Natural killer cell treated with Interleukin-12 subunit alpha and Interleukin-12 subunit beta and Interleukin-15 and Interleukin-18, amount 100 ng/mL, for 72 hours (primary cell): Measurements from ENCODE around the gene TGFB1I1. TPM values are rescaled to one million over a fixed set of nuclear protein-coding genes. Genes with fewer than 3 reads are reported as not detected.
"Not testable (repeated sequence)": the region's sequence is repeated elsewhere in the genome, so short reads cannot be mapped to it uniquely, and the experiment has no call there.

Experiments used
- ATAC-seq, 2 donors: fragments of 150-1000 bp; cut with Tn5 transposase in 1 of 2; sonication (Bioruptor Pico), chemical (Tn5 transposase) in 1 of 2; 2 replicates each; pipeline ENCODE4 v1.10.0; 2021
- DNase-seq: peaks from one replicate; pipeline ENCODE4 v3.0.0; 2022; ENCODE audit warnings: low spot score
- H3K27ac Mint-ChIP-seq, 2 donors: 1 replicate in 1 of 2; 2 replicates in 1 of 2; pipeline ENCODE4 v1.8.0; 2022; ENCODE audit warnings: mixed read lengths in 2 of 2, mild to moderate bottlenecking in 1 of 2, moderate library complexity in 1 of 2
- H3K27me3 Mint-ChIP-seq, 2 donors: 1 replicate in 1 of 2; 2 replicates in 1 of 2; pipeline ENCODE4 v1.8.0; 2022; ENCODE audit warnings: mixed read lengths in 2 of 2
- H3K36me3 Mint-ChIP-seq: one replicate; pipeline ENCODE4 v1.8.0; 2022; ENCODE audit warnings: mixed read lengths
- H3K4me1 Mint-ChIP-seq, 2 donors: 1 replicate in 1 of 2; 2 replicates in 1 of 2; pipeline ENCODE4 v1.8.0; 2022; ENCODE audit warnings: low read depth in 2 of 2, mixed read lengths in 2 of 2, mild to moderate bottlenecking in 1 of 2
- H3K4me3 Mint-ChIP-seq: one replicate; pipeline ENCODE4 v1.8.0; 2022; ENCODE audit warnings: mixed read lengths
- H3K9me3 Mint-ChIP-seq: 2 replicates; pipeline ENCODE4 v1.8.0; 2022; ENCODE audit warnings: mixed read lengths
- total RNA-seq, 2 donors: library from RNA; stranded (reverse); gene quantifications; one replicate each; pipeline ENCODE4 v1.2.3, GENCODE V29; 2022

Gene TGFB1I1
- total RNA-seq, 2 donors from 2014 or later = 0.55 to 0.75 TPM

DNA sequence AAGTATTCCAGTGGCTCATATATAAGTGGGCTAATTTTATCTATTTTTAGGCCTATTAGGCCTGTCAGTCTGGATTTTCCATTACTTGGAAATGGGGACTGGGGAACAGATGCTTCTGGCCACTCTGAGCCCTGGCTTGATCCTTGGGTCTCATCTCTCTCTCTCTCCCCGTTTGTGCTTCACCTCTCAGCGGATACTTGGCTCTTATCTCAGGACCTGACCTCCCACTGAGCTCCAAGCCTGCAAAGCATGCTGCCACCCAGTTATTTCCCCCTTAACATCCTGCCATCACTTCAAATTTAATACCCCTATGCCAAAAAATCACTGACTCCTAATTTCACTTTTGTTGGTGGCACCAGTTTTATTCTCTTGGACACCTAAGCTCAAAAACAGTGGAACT, 33.5 kb upstream of the TGFB1I1 start:
- H3K4me3 Mint-ChIP-seq = peak overlapping the region; percentile 28
- peaks cover 25 to 36% of the 10 kb centered on the region in 2 donors for H3K4me1 Mint-ChIP-seq
- no peak for ATAC-seq
- H3K36me3 Mint-ChIP-seq = no peaks in the 10 kb centered on the region
- no peaks in the 10 kb centered on the region for H3K9me3 Mint-ChIP-seq
- peak overlapping the region in 1 of 2 donors; percentile 1 for H3K27ac Mint-ChIP-seq
- DNase-seq = peak; percentile 38
- H3K27me3 Mint-ChIP-seq = no peaks in the 10 kb centered on the region

DNA sequence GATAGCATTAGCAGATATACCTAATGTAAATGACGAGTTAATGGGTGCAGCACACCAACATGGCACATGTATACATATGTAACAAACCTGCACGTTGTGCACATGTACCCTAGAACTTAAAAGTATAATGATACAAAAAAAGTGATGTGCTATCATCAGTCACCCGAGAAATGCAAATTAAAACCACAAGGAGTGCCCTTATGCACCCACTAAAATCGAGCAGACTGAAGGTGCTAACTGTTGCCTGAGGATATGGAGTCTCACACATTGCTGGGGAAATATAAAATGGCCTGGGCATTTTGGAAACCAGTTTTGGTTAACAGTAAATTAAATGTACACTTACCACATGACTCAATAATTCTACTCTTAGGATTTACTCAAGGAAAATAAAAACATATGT, 32.9 kb upstream of the TGFB1I1 start:
- Mint-ChIP-seq H3K4me3 (peak overlapping the region; percentile 30), H3K4me1 (peaks cover 25 to 36% of the 10 kb centered on the region in 2 donors), H3K27ac (peak overlapping the region in 1 of 2 donors; percentile 1)
- H3K9me3 Mint-ChIP-seq, H3K36me3 Mint-ChIP-seq, H3K27me3 Mint-ChIP-seq: not testable (repeated sequence)
- DNase-seq (peak; percentile 60), ATAC-seq (peak in 1 of 2 donors; percentile 51)

DNA sequence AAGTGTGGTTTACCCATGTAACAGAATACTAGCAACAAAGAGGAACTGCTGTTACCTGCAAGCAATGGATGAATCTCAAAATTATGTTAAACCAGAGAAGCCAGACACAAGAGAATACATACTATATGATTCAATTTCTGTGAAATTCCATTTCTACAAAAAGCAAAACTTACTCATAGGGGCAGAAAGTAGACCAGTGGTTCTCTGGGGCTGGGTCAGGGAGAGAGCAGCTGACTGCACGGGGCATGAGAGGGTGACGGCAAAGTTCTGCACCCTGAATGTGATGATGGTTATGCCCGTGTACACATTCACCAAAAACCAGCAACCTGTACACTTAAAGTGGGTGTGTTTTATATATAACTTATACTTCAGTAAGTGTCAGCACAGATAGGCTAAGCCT, 32.4 kb upstream of the TGFB1I1 start:
- peak overlapping the region; percentile 30 for H3K4me3 Mint-ChIP-seq
- ATAC-seq (no peak), DNase-seq (peak; percentile 22)
- H3K9me3 Mint-ChIP-seq = no peaks in the 10 kb centered on the region
- H3K27ac Mint-ChIP-seq = peak overlapping the region in 1 of 2 donors; percentile 1
- H3K4me1 Mint-ChIP-seq = peaks cover 25 to 36% of the 10 kb centered on the region in 2 donors
- H3K27me3 Mint-ChIP-seq = no peaks in the 10 kb centered on the region
- H3K36me3 Mint-ChIP-seq = no peaks in the 10 kb centered on the region

DNA sequence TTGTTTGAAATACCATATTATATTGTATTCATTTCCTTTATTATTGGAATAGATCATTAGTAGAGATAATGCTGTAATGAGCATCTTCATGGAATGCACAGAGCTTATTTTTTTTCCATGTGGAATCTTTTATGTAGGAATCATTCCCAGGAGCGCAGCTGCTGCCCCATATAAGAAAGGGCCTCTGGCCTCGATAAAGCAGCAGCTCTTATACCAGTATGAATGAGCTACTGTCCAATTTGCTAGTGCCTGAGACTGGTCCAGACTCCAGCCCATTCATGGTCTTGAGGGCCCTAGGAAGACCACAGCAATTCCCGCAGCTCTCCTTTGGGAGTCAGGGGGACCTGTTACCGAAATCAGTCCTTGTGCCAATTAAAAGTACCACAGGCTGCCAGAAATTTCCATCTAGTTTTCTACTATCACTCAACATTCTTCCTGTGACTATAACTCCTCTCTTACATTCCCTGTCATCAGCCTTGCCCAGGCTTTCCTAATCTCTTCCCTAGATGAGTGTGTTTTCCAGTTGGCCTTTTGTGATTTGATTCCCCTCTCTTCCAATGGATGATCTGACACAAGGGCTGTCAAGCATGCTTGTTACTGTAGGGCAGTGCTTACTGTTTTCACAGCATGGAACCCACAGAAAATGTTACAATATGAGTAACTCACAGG, 31.3 kb upstream of the TGFB1I1 start:
- ATAC-seq (no peak), DNase-seq (peak; percentile 13)
- no peak overlapping the region for H3K4me3 Mint-ChIP-seq
- H3K36me3 Mint-ChIP-seq = no peaks in the 10 kb centered on the region
- no peaks in the 10 kb centered on the region for H3K9me3 Mint-ChIP-seq
- no peaks in the 10 kb centered on the region for H3K27me3 Mint-ChIP-seq
- peaks cover 25 to 36% of the 10 kb centered on the region in 2 donors for H3K4me1 Mint-ChIP-seq
- H3K27ac Mint-ChIP-seq = peak overlapping the region in 1 of 2 donors; percentile 15

DNA sequence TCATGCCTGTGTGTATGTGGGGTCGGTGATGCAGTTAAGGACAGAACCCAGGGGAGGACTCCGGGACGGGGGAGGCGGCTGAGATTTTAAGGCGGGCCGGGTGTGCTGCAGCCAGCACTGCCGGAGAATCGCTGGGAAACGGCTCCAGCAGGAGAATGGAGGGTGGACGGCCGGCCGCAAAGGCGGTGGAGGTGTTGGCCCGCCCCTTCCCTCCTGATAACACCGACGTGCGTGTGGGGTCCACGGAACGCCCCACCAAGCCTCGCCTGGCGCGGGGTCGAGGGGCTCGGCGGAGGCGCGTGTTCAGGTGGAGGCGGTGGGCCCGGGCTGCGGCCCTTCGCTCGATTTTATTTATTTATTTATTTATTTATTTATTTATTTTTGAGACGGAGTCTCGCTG, 30.0 kb upstream of the TGFB1I1 start:
- Mint-ChIP-seq H3K27ac (peak overlapping the region; percentile 35 to 74), H3K36me3 (no peaks in the 10 kb centered on the region)

DNA sequence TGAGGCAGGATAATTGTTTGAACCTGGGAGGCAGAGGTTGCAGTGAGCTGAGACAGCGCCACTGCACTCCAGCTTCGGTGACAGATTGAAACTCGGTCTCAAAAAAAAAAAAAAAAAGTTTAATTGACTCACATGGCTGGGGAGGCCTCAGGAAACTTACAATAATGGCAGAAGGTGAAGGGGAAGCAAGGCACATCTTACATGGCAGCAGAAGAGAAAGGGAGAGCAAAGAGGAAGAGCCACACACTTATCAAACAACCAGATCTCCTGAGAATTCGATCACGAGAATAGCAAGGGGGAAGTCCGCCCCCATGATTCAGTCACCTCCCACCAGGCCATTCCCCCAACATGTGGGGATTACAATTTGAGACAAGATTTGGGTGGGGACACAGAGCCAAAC, 26.0 kb upstream of the TGFB1I1 start:
- H3K36me3 Mint-ChIP-seq, ATAC-seq, H3K9me3 Mint-ChIP-seq, H3K4me3 Mint-ChIP-seq, H3K27ac Mint-ChIP-seq, H3K27me3 Mint-ChIP-seq: not testable (repeated sequence)
- peak; percentile 38 for DNase-seq
- peaks cover 13 to 14% of the 10 kb centered on the region in 2 donors for H3K4me1 Mint-ChIP-seq

More for the DNA sequence above, 30.0 kb upstream of the TGFB1I1 start:
- Mint-ChIP-seq H3K4me1 (peaks cover 29 to 36% of the 10 kb centered on the region in 2 donors), H3K27me3 (no peaks in the 10 kb centered on the region), H3K4me3 (peak overlapping the region; percentile 88), H3K9me3 (no peaks in the 10 kb centered on the region)
- DNase-seq (peak; percentile 53), ATAC-seq (no peak)

DNA sequence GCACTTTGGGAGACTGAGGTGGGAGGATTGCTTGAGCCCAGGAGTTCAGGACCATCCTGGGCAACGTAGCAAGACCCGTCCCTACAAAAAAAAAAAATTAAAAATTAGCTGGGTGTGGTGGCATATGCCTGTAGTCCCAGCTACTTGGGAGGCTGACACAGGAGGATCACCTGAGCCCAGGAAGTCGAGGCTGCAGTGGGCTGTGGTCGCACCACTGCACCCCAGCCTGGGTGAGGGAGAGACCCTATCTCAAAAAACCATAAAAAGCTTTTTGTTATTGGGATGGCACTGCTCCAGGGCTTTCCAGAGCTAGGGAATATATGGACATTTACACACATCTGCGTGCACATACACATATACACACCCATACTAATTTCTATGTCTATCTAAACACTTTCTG, 20.8 kb upstream of the TGFB1I1 start:
- H3K4me3 Mint-ChIP-seq = no peak overlapping the region
- no peaks in the 10 kb centered on the region for H3K27me3 Mint-ChIP-seq
- no peak overlapping the region for H3K27ac Mint-ChIP-seq
- ATAC-seq (no peak), DNase-seq (peak; percentile 39)
- H3K36me3 Mint-ChIP-seq = no peaks in the 10 kb centered on the region
- peaks cover 18 to 26% of the 10 kb centered on the region in 2 donors for H3K4me1 Mint-ChIP-seq
- H3K9me3 Mint-ChIP-seq = no peaks in the 10 kb centered on the region

DNA sequence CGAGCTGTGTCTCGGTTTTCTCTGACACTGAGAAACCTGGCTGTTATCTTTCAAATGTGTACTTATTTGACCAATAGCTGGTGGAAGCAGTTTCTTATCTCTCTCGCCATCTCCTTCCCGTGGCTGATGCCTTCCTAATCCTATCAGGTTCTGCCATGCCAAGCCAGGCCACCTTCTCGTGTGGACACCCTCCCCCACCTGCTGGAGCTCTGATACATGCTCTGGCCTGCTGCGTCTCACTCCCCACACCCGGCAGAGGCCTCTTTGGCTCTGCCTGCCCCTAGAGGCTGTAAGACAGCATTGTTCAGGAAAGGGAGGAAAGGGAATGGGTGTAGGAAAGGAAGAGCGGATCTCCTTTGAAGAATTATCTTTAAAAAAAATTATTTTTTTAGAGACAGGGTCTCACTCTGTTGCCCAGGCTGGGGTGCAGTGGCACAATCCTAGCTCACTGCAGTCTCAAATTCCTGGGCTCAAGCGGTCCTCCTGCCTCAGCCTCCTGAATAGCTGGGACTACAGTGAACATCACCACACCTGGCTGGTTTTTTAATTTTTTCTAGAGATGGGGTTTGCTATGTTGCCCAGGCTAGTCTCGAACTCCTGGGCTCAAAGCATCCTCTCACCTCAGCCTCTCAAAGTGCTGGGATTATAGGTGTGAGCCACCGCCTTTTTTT, 20.1 kb upstream of the TGFB1I1 start:
- peaks cover 18 to 28% of the 10 kb centered on the region in 2 donors for H3K4me1 Mint-ChIP-seq
- no peaks in the 10 kb centered on the region for H3K9me3 Mint-ChIP-seq
- no peaks in the 10 kb centered on the region for H3K27me3 Mint-ChIP-seq
- peak; percentile 28 for DNase-seq
- no peak overlapping the region for H3K27ac Mint-ChIP-seq
- no peaks in the 10 kb centered on the region for H3K36me3 Mint-ChIP-seq
- no peak for ATAC-seq
- no peak overlapping the region for H3K4me3 Mint-ChIP-seq

DNA sequence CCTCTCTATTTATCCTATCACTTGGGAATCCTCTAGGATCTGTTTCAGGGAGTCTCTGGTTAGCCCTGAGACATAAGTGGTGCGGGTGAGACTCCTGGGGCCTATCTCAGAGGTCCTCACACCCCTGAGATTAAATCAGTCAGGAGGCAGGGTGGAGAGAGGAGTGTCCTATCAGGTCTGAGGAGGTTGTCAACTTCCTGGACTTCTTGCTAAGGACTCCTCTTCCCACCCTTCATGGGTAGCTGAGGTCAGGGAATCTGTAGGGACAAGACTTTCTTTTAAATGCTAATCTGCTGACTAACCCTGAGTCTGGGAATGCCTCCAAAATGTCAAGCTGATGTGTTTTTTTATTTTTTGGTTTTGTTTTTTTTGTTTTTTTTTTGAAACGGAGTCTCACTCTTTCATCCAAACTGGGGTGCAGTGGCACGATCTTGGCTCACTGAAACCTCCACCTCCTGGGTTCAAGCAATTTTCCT, 19.3 kb upstream of the TGFB1I1 start:
- H3K27ac Mint-ChIP-seq = no peak overlapping the region
- H3K9me3 Mint-ChIP-seq = no peaks in the 10 kb centered on the region
- no peak for ATAC-seq
- peaks cover 19 to 32% of the 10 kb centered on the region in 2 donors for H3K4me1 Mint-ChIP-seq
- peak; percentile 6 for DNase-seq
- no peak overlapping the region for H3K4me3 Mint-ChIP-seq
- no peaks in the 10 kb centered on the region for H3K27me3 Mint-ChIP-seq
- no peaks in the 10 kb centered on the region for H3K36me3 Mint-ChIP-seq

DNA sequence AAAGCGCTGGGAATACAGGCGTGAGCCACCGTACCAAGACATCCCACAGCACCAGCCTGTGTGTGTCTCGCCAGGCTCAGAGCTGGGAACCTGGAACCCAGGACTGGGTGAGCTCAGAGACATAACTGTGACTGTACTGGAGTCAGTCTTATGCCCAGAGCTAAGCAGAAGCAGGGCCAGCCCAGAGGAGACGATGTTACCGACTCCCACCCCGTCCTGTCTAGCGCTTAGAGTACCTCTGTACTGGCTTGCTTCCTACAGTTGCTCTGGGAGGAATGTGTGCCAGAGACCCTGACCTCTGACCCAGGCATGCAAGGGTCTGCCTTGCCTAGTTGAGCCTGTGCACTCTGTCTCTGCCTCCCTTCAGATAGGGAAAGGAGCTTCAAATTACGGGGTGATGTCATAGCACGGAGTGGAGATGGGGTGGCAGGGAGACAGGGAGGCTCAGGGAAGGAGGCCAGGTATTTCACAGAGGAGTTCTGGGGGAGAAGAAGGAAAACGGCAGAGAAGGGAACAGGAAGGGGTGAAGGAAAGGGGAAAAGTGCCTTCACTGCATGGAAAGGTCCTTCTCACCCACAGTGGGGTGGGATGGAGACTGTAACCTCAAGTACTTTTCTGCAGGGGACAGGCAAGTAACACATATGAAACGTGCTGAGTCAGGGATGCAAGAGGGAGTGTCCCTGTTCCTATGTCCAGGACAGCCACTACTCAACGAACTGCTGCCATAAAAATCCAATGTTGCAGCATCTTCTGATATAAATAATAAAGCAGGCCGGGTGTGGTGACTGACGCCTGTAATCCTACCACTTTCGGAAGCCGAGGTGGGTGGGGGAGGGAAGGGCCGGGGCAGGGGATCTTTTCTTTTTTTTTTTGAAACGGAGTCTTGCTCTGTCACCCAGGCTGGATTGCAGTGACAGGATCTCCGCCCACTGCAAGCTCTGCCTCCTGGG, 18.4 kb upstream of the TGFB1I1 start:
- ATAC-seq = no peak
- H3K27ac Mint-ChIP-seq = peak overlapping the region; percentile 17 to 32
- H3K9me3 Mint-ChIP-seq = no peaks in the 10 kb centered on the region
- peak; percentile 26 for DNase-seq
- H3K4me1 Mint-ChIP-seq = peaks cover 25 to 38% of the 10 kb centered on the region in 2 donors
- no peaks in the 10 kb centered on the region for H3K27me3 Mint-ChIP-seq
- no peak overlapping the region for H3K4me3 Mint-ChIP-seq
- H3K36me3 Mint-ChIP-seq = no peaks in the 10 kb centered on the region

DNA sequence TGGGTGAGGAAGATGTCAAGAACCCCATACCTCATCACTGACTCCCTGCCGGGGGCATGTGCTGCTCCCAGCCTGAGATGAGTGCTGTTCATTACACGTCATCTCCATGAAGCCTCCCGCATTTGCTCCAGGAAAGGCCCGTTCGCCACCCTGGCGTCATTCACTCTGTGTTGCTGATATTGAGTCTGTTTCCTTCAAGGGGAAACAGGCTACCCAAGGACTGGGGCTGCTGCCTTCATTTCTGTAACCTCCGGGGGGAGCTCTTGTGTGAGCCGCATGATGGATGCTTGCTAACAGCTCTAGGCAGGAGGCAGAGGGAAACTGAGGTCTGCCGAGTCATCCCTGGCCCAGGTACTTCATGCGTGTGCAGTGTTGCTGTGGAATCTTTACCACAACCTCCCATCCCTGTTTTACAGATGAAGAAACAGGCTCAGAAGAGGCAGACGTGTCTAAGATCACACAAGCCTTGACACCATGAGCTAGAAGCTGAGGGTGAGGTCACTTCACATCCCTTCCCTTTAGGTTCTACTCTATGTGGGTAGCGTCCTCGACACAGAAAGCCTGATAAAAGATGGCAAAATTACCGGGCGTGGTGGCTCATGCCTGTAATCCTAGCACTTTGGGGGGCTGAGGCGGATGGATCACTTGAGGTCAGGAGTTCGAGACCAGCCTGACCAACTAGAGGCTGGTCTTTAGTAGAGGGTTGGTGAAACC, 16.2 kb upstream of the TGFB1I1 start:
- DNase-seq (peak; percentile 31), ATAC-seq (no peak)
- no peaks in the 10 kb centered on the region for H3K36me3 Mint-ChIP-seq
- no peaks in the 10 kb centered on the region for H3K27me3 Mint-ChIP-seq
- H3K4me3 Mint-ChIP-seq = peak overlapping the region; percentile 67
- H3K9me3 Mint-ChIP-seq = no peaks in the 10 kb centered on the region
- peak overlapping the region; percentile 39 to 70 for H3K27ac Mint-ChIP-seq
- H3K4me1 Mint-ChIP-seq = peaks cover 32 to 44% of the 10 kb centered on the region in 2 donors

DNA sequence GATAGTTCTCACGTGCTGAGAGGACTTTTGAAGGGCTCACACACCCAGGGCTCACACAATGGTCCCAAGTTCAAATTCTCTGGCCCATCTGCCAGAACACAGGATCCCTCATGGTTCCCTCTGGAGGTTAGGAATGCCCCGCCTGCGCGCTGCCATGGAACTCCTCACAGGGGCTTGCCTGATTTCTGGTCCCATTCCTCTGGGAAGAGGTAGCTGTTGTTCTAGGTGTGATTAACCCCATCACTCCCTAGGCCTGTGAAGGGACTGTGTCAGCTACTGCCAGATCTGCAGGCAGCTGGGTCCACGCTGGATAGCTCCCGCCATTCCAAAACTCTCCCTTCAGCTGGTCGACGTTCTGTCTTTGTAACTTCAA, 15.0 kb upstream of the TGFB1I1 start:
- Mint-ChIP-seq H3K9me3 (no peaks in the 10 kb centered on the region), H3K27me3 (no peaks in the 10 kb centered on the region), H3K27ac (no peak overlapping the region), H3K36me3 (no peaks in the 10 kb centered on the region), H3K4me1 (peaks cover 38 to 45% of the 10 kb centered on the region in 2 donors), H3K4me3 (peak overlapping the region; percentile 86)
- ATAC-seq (no peak), DNase-seq (peak; percentile 57)
